GM12878 (cell line): ENCODE results near the gene INHBE. TPM values are rescaled to one million over a fixed set of nuclear protein-coding genes. Genes with fewer than 3 reads are reported as not detected.
"Not testable (repeated sequence)": the region's sequence is repeated elsewhere in the genome, so short reads cannot be mapped to it uniquely, and the experiment has no call there.

Experiments
- ATAC-seq: fragments of 200-7000 bp; cut with Tn5 transposase; 3 replicates; pipeline ENCODE4 v1.9.1; 2020; ENCODE audit warnings: mild to moderate bottlenecking, moderate library complexity
- BruUV-seq: library from RNA; stranded (reverse); fragments of 400-500 nt; replicated peaks from 2 replicates; lab custom pipeline; 2021; lab: Mats Ljungman, UMichigan
- CTCF ChIA-PET: fragments of 300-600 bp; sonication (Branson Sonifier 250); formaldehyde crosslinking; extraction: SDS; loops from one replicate; lab custom pipeline; 2021; ENCODE audit warnings: inconsistent platforms; lab: Yijun Ruan, JAX
- POLR2A ChIA-PET: fragments of 350-600 bp; formaldehyde crosslinking; extraction: SDS; loops from one replicate; lab custom pipeline; 2021; ENCODE audit warnings: inconsistent platforms; lab: Charles Lee
- RAD21 ChIA-PET: fragments of 300-600 bp; sonication (Branson Sonifier 250); formaldehyde crosslinking; loops from one replicate; lab custom pipeline; 2023; ENCODE audit warnings: antibody characterized with exemption; ENCODE audit not compliant: unreplicated experiment; lab: Charles Lee
- SMC1A ChIA-PET: fragments of 300-600 bp; sonication (Branson Sonifier 250); formaldehyde crosslinking; loops from one replicate; lab custom pipeline; 2023; ENCODE audit not compliant: unreplicated experiment, uncharacterized antibody; lab: Charles Lee
- DNase-seq: peaks from one replicate; pipeline ENCODE4 v3.0.0-alpha.2; 2011; ENCODE audit warnings: low read depth, low spot score
- FAIRE-seq: peaks from 3 replicates; lab custom pipeline; 2011; peaks lifted over from hg19 to GRCh38; lab: Jason Lieb, UNC
- H2AFZ ChIP-seq: 2 replicates; pipeline ENCODE4 v1.6.0; 2011; ENCODE audit warnings: low read depth, low read length, control low read depth; ENCODE audit not compliant: control insufficient read depth
- H3K27ac ChIP-seq: 2 replicates; pipeline ENCODE4 v1.5.1; 2011; ENCODE audit warnings: control low read depth; ENCODE audit not compliant: control insufficient read depth, insufficient read depth
- H3K27me3 ChIP-seq, 2 experiments: replicated peaks in 1 of 2; 2 replicates each; pipeline versions ENCODE4 v1.6.0 to v1.6.1; 2011; ENCODE audit warnings: low read length in 1 of 2; ENCODE audit not compliant: control insufficient read depth in 2 of 2, insufficient read depth in 2 of 2
- H3K36me3 ChIP-seq, 2 experiments: 2 replicates each; pipeline ENCODE4 v1.5.1; 2011; ENCODE audit warnings: low read length in 1 of 2; ENCODE audit not compliant: control insufficient read depth in 2 of 2, insufficient read depth in 2 of 2
- H3K4me1 ChIP-seq: 2 replicates; pipeline ENCODE4 v1.6.1; 2011; ENCODE audit warnings: mild to moderate bottlenecking, low read length, moderate library complexity, mixed read lengths; ENCODE audit not compliant: control insufficient read depth, insufficient read depth
- H3K4me2 ChIP-seq: 2 replicates; pipeline ENCODE4 v1.6.0; 2011; ENCODE audit warnings: control low read depth; ENCODE audit not compliant: control insufficient read depth, insufficient read depth
- H3K4me3 ChIP-seq: fragments of 200-600 bp; sonication (generic); 2 replicates; pipeline ENCODE4 v1.5.1; 2016
- H3K79me2 ChIP-seq: 2 replicates; pipeline ENCODE4 v1.6.0; 2011; ENCODE audit warnings: low read length; ENCODE audit not compliant: control insufficient read depth, insufficient read depth
- H3K9ac ChIP-seq: 2 replicates; pipeline ENCODE4 v1.8.0; 2011; ENCODE audit warnings: low read length, control low read depth, mixed read lengths; ENCODE audit not compliant: control insufficient read depth, insufficient read depth
- H3K9me3 ChIP-seq: replicated peaks from 3 replicates; pipeline ENCODE4 v1.5.1; 2011; ENCODE audit warnings: mild to moderate bottlenecking, low read length; ENCODE audit not compliant: control insufficient read depth, insufficient read depth
- H4K20me1 ChIP-seq: 2 replicates; pipeline ENCODE4 v1.6.0; 2011; ENCODE audit not compliant: control insufficient read depth, insufficient read depth
- BCL11A ChIP-seq: IDR thresholded peaks from 2 replicates; pipeline ENCODE4 v1.6.1; 2011; ENCODE audit warnings: low read depth, low read length
- WGBS: methylation state at CpG from one replicate; pipeline ENCODE4 v1.1.6; 2016; ENCODE audit warnings: low lambda C conversion rate; ENCODE audit not compliant: insufficient replicate concordance, insufficient coverage; ENCODE audit errors: missing lambda C conversion rate; 5-methylcytosine and 5-hydroxymethylcytosine counted together
- in situ Hi-C: fragments of 300-500 bp; cut with MboI; formaldehyde crosslinking; loops from 9 replicates; pipeline ENCODE4 v1.14.3; 2018; ENCODE audit warnings: mixed read lengths
- intact Hi-C: fragments of 100-400 bp; cut with micrococcal nuclease; formaldehyde crosslinking; loops from one replicate; pipeline ENCODE4 v1.14.2; 2022; ENCODE audit not compliant: unreplicated experiment
- polyA plus RNA-seq, 11 experiments: library from polyadenylated mRNA; depleted of rRNA in 4 of 11; unstranded in 6 of 11; stranded (reverse) in 5 of 11; fragments of >200 nt; fragmentation: Nextera tagmentation in 4 of 11; fragmentation: Illumina TruSeq in 1 of 11; extraction: Ambion mirVana in 4 of 11; extraction: Trizol in 1 of 11; gene quantifications; 1 replicate in 1 of 11; 2 replicates in 10 of 11; pipeline versions ENCODE4 v1.2.1 to v1.2.3, GENCODE V29; 2011 to 2016; ENCODE audit warnings: inconsistent platforms in 2 of 11, missing spikeins in 2 of 11, low read depth in 1 of 11
- total RNA-seq, 4 experiments: library from RNA; depleted of rRNA in 3 of 4; stranded (reverse); fragments of >200 nt in 3 of 4; fragmentation: Illumina TruSeq in 1 of 4; extraction: Trizol in 1 of 4; gene quantifications; 2 replicates each; pipeline versions ENCODE4 v1.2.1 to v1.2.3, GENCODE V29; 2013 to 2021

INHBE gene
- total and polyA plus RNA-seq, 10 of the 15 experiments (the other 5 are each of a cell fraction or from before 2014, with no cell fraction given) = 0.09 to 2.5 (median 0.37) TPM

DNA sequence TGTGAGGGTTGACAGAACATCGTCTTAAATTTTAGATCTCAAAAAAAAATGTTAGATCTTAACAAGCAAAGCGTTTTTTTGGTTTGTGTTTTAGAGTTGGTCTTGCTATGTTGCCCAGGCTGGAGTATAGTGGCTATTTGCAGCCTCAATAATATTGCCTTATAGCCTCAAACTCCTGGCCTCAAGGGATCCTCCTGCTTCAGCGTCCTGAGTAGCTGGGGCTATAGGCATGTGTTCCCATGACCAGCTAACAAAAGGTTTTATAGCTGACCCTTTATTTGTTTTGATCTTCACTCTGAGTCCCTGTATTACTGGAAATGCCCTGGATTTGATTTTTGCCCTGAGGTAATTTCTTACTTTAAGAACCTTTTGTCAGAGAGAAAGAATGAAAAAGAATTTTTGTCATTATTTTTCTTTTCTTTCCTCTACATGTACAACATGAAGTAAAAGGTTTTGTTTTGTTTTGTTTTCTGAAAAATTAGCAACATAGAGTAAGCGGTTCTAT, 15.3 kb upstream of the INHBE start:
- in situ Hi-C loops (no loop called here), intact Hi-C loops (no loop called here)
- H3K27me3 ChIP-seq = no peaks in the 10 kb centered on the region
- SMC1A ChIA-PET = no interaction called here
- H3K4me3 ChIP-seq = no peak overlapping the region
- no peak for FAIRE-seq
- POLR2A ChIA-PET = interaction anchor here (0.8 kb wide), 1 partner anchor 13 kb away, joined by 3 read pairs; no protein-coding TSS in a partner anchor
- no peak for ATAC-seq
- no peak overlapping the region for H3K4me2 ChIP-seq
- RAD21 ChIA-PET = no interaction called here
- no peak overlapping the region for H2AFZ ChIP-seq
- no peaks in the 10 kb centered on the region for H4K20me1 ChIP-seq
- no peaks in the 10 kb centered on the region for H3K36me3 ChIP-seq
- 54% methylated on average over 4 of the region's 4 CpGs for WGBS
- no peaks in the 10 kb centered on the region for H3K4me1 ChIP-seq
- CTCF ChIA-PET = no interaction called here
- TF ChIP-seq BCL11A = no peak
- no TSS peak for BruUV-seq
- no peaks in the 10 kb centered on the region; the same call in 1 of the 3 replicates for H3K9me3 ChIP-seq
- H3K27ac ChIP-seq = no peak overlapping the region
- H3K79me2 ChIP-seq = no peaks in the 10 kb centered on the region
- no peak for DNase-seq
- no peak overlapping the region for H3K9ac ChIP-seq

DNA sequence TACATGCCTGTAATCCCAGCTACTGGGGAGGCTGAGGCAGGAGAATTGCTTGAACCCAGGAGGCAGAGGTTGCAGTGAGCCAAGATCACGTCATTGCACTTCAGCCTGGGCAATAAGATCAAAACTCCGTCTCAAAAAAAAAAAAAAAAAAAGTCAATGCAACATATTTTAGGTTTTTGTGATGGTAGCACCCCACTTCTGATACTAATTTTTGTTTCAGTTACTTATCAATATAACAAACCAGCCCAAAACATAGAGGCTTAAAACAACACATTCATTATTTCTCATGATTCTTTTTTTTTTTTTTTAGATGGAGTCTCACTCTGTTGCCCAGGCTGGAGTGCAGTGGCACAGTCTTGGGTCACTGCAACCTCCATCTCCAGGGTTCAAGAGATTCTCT, 13.7 kb upstream of the INHBE start:
- H3K9ac ChIP-seq, FAIRE-seq, BruUV-seq, H3K36me3 ChIP-seq, H3K27ac ChIP-seq, H3K4me2 ChIP-seq, H4K20me1 ChIP-seq, H2AFZ ChIP-seq, H3K9me3 ChIP-seq, intact Hi-C loops, H3K27me3 ChIP-seq, ATAC-seq, H3K4me1 ChIP-seq, RAD21 ChIA-PET, DNase-seq, H3K79me2 ChIP-seq, H3K4me3 ChIP-seq, in situ Hi-C loops: not testable (repeated sequence)
- POLR2A ChIA-PET = interaction anchor here (1.0 kb wide), 1 partner anchor 11 kb away, joined by 3 read pairs; no protein-coding TSS in a partner anchor
- SMC1A ChIA-PET = interaction anchor here (2.0 kb wide), 1 partner anchor 11 kb away, joined by 7 read pairs; no protein-coding TSS in a partner anchor
- WGBS = 0% methylated on average over 1 of the region's 2 CpGs
- CTCF ChIA-PET = interaction anchor here (6.3 kb wide), 1 partner anchor 13 kb away, joined by 49 read pairs; the partner anchor contains the start of gene INHBE
